LHCN-M2 (cell line): ENCODE measurements around the gene SKA3. TPM values are rescaled to one million over a fixed set of nuclear protein-coding genes. Genes with fewer than 3 reads are reported as not detected.
"Not testable (repeated sequence)": the region's sequence is repeated elsewhere in the genome, so short reads cannot be mapped to it uniquely, and the experiment has no call there.

Experiments used
- DNase-seq: peaks from one replicate; pipeline ENCODE4 v3.0.0-alpha.2; 2012; ENCODE audit warnings: low read depth
- total RNA-seq: library from RNA; depleted of rRNA; stranded (reverse); fragments of >200 nt; gene quantifications from 2 replicates; pipeline ENCODE4 v1.2.3, GENCODE V29; 2014

The SKA3 gene
- total RNA-seq, 1 experiment from 2014 or later = 40.0 TPM

DNA sequence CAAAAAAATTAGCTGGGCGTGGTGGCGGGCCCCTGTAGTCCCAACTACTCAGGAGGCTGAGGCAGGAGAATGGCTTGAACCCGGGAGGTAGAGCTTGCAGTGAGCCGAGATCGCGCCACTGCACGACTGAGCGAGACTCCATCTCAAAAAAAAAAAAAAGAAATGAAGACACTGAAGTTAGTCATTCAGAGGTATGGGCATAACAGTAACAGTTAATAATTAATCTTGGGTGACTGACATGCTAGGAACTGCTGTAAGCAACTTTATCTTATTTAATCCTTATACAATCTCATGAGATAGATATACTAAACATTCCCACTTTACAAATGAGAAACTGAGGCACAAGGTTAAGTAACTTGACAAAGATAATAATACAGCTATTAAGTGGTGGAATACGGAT lies 4.9 kb downstream of the SKA3 start:
- DNase-seq = no peak

DNA sequence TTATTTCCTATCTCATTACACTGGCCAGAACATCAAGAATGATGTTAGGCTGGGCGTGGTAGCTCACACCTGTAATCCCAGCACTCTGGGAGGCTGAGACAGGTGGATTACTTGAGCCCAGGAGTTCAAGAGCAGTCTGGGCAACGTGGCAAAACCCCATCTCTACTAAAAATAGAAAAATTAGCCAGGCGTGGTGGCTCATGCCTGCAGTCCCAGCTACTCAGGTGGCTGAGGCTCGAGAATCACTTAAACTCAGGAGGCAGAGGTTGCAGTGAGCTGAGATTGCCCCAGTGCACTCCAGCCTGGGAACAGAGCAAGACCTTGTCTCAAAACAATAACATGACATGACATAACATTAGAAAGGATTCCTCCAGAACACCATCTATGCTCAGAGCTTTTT lies 10.7 kb downstream of the SKA3 start:
- DNase-seq = not testable (repeated sequence)

DNA sequence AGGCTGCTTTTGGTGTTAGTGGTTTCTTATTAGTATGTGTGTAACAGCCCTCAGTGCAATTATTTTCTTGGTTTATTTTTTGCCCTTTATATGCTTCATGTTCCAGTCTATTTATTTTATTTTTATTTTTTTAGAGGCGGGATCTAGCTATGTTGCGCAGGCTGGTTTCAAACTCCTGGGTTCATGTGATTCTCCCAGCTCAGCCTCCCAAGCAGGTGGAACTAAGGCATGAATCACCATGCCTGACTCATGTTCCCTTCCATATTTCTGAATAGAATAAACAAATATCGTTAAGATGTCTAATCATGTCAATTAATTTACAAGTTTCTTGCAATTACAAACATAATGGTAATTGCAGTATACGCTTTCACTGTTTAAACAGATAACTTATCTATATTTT lies 11.7 kb downstream of the SKA3 start:
- DNase-seq = peak; percentile 51

DNA sequence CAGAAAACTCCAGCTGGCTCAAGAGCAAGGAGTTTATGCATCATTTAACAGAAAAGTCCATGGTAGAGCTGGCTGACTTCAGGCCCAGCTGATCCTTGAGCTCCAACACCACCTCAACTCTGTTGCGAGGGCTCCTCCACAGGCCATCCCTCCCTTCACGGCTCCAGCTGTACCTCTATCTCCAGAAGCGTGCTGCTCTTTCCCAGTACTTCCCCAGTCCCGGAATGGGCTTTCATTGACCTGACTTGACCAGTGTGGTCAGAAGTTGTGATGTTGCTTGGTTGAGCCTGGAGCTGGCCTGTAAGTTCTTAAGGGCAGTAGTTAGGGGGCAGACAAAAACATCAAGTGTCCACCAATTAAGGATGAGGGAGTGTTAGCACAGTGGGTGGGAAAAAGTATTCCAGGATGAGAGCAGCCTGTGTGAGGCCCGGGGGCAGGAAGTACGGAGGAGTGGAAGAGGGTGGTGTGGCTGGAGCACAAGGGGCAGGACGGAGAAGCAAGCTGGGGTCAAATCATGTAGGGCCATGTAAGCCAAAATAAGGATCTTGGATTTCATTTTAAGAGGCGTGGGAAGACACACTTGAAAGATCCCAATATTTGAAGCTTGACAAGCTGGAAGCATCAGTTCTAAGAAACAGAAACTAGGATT lies 24.0 kb downstream of the SKA3 start:
- no peak for DNase-seq

DNA sequence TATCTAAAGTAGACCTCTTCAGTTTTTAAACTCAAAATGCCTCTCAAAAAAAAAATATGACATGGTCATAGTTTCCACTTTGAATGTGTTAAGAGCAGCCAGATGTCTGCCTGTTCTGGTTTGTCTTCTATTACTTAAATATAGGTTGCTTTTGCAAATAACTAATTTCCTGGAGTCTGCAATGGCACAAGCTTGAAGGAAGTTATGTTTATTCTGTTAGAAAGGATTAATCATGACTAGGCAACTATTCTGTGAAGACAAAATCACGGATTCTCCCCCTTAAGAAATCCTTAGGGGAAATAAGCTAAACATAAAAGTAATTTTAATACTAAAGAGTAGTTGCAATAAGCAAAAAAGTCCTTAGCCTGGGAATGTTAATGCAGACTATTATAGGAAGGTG lies 26.3 kb downstream of the SKA3 start:
- DNase-seq = no peak

DNA sequence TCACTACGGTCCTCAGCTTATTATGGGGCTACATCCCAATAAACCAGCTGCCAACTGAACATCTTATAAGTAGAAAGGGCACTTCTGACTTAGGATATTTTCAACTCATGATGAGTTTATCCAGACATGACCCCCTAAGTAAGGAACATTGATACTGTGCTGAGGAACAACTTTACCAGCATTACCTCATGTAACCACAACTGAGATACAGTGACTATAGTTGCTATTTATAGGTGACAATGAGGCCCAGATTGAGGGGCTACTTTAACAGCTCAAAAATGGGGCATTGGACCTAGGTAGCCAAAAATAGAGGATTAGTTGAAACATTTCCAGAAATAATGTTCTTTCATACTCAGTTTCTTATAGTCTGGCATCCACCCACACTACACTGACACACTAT lies 26.8 kb downstream of the SKA3 start:
- peak; percentile 23 for DNase-seq

DNA sequence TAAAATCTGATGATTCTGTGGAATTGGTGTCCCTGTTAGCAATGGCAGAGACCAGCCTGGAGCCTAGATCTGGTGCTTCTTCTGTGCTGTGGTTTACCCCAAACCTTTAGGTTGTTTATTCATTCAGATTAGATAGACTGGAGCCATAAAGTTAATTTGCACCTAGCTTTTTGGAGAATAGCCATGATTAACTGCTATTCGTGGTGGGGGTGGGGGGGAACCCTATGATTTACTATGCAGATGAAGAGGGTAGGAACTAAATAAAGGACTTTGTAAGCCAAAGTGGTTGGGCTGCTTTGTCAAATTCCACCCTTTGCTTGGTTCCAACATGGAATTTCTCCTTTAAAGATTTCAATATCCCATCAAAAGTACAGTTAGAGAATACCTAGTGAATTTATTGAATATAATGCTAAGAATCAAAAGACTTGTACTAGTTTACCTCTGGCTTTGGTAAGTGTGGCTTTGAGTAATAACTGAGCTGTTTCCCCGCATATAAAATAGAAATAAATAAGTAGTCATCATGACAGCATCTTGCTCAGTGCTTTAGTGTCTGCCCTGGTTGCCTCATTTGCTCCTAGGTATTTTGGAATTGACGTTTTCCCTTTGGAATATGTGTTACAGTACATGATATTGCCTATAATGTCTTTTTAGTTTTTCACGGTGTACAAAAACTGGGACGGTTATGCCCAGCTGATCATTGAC lies 27.6 kb downstream of the SKA3 start:
- DNase-seq = no peak

DNA sequence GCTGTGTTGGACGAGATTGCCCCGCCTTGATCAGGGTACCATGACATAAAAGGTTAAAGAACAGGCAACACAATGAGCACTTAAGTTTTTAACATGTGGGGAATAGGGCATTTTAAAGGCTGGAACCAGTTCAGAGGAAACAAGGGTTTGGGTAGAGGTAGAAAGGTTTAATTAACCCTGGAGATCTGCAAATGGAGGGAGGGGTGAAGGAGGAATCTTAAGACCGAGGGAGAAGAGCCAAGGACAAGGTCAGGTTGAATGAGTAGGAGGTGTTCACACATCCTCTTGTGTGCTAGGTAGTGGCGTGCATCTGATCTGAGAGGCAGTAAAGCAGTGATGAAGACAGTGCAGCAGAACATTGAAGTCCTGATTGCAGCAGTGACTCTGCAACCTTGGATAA lies 28.5 kb downstream of the SKA3 start:
- no peak for DNase-seq

DNA sequence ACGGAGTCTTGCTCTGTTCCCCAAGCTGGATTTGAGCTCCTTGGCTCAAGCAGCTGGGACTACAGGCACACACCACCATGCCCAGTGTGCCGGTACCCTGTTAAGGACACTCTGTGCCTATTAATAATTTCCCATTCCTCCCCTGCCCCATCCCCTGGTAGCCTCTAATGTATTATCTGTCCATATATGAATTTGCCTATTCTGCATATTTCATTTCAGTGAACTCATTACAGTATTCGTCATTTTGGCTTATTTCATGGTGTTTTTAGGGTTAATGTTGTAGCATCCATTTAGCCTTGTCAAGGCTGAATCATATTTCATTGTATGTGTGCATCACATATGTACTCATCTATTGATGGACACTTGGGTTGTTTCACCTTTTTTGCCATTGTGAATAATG lies 33.6 kb downstream of the SKA3 start:
- DNase-seq = no peak

DNA sequence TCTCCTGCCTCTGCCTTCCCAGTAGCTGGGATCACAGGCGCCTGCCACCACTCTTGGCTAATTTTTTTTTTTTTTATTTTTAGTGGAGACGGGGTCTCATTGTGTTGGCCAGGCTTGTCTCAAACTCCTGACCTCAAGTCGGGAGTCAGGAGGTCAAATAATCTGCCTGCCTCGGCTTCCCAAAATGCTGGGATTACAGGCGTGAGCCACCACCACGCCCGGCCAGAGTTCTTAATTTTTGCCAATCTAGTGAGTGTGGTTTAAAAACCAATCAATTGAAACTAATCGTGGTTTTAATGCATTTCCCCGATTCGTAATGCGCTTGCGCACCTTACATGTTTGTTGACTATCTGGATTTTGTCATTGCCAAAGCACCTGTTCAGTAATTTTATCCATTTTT lies 37.0 kb downstream of the SKA3 start:
- DNase-seq = no peak

DNA sequence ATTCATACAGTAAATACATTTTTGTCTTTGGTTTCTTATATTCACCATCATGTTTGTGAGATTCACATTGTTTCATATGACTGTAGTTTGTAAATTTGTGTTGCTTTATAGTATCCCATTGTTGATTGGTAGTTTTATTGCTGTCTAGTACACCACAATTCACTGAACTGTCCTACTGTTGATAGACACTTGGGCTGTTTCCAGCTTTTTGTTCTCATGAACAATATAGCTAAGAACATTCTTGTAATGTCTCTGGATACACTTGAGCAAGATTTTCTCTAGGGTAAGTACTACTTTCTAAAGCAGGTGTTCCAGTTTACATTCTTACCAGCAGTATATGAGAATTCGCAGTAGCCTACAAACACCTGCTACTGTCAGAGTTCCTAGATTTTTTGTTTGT lies 37.8 kb downstream of the SKA3 start:
- DNase-seq = peak; percentile 21

DNA sequence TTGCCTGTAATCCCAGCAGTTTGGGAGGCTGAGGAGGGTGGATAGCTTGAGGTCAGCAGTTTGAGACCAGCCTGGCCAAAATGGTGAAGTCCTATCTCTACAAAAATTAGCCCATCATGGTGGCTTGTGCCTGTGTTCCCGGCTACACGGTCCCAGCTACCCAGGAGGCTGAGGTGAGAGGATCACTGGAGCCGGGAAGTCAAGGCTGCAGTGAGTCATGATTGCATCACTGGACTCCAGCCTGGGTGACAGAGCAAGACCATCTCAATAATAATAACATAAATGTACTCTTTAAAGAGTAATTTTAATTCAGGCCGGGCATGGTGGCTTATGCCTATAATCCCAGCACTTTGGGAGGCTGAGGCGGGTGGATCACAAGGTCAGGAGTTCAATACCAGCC lies 38.7 kb downstream of the SKA3 start:
- DNase-seq = peak; percentile 38

DNA sequence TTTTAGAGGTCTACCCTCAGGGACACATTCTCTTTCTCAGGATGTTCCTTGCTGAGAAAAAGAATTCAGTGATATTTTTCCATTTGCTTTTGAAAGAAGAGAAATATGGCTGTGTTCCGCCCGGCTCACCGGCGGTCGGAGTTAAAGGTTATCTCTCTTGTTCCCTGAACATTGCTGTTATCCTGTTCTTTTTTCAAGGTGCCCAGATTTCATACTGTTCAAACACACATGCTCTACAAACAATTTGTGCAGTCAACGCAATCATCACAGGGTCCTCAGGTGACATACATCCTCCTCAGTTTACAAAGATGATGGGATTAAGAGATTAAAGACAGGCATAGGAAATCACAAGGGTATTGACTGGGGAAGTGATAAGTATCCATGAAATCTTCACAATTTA lies 40.5 kb downstream of the SKA3 start:
- DNase-seq = not testable (repeated sequence)

DNA sequence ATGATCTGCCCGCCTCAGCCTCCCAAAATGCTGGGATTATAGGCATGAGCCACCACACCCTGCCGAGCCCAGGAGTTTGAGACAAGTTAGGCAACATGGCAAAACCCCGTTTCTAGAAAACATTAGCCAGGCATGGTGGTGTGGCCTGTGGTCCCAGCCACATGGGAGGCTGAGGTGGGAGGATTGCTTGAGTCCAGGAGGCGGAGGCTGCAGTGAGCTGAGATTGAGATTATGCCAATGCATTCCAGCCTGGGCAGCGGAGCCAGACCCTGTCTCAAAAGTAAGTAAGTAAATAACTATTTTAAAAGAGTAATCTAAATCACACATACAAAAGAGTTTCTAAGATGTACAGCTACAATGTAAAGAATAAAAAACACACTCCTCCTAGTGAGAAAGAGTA lies 41.9 kb downstream of the SKA3 start:
- DNase-seq = no peak

DNA sequence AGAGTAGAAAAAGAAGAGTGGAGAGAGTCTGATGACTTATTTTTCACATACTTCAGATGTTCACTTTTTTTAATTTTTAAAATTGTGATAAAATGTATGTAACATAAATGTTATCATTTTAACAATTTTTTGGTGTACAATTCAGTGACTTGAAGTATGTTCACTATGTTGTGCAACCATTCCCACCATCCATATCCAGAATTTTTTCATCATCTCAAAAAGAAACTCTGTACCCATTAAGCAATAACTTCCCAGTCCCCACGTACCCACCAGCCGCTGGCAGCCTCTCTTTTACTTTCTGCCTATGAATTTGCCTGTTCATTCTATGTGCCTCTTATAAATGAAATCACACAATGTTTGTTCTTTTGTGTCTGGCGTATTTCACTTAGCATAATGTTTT lies 43.3 kb downstream of the SKA3 start:
- DNase-seq = no peak

DNA sequence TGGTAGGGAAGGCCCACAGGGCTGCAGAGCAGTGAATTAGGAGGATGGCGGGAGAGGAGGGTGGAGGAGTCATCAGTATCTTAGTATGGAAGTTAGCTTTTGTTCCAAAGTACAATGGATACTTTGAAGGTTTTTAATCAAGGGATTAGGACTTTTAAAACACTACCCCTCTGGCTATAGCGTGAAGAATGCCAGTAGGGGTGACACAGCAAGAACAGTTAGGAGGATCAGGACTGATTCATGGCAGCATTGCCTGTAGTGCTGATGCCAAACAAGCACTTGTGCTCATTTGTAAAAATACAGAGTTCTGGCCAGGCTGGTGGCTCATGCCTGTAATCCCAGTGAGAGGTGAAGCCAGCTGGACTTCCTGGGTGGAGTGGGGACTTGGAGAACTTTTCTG lies 46.2 kb downstream of the SKA3 start:
- no peak for DNase-seq

DNA sequence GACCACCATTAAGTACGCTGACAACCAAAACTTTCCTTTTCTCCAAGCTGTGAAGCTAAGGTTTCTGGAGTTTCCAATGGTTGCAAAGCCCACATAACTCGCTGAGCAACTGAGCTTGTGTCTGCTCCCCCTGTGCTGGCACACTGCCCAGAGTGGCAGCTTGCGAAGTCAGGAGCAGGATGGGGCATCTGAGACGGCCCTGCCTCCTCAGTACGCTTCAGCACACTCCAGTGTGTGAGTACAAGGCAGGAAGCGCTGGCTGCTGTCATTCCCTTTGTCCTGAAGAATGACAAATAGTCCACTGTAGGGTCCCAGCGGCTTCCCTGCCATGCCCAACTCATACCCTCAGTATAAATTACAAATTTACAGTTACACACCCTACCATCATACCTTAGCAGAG lies 51.5 kb downstream of the SKA3 start:
- peak; percentile 34 for DNase-seq

DNA sequence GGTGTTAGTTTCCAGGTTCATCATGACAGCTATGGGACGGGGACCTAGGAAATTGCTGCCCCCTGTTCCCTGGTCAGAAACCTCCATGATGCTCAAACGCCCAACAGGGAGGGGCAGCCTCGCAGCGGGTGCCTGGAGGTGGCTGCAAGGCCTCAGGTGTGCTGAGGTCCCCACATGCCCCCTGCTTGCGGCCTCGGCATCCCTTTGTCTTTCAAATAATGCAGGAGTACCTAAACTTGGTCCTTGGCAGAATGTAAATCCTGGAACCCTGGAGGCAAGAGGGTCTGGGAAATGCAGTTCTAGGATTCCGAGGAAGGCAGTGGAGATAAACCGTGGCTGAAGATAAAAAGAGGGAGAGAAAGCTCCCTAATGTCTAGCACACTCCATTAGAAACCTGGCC lies 52.4 kb downstream of the SKA3 start:
- no peak for DNase-seq

DNA sequence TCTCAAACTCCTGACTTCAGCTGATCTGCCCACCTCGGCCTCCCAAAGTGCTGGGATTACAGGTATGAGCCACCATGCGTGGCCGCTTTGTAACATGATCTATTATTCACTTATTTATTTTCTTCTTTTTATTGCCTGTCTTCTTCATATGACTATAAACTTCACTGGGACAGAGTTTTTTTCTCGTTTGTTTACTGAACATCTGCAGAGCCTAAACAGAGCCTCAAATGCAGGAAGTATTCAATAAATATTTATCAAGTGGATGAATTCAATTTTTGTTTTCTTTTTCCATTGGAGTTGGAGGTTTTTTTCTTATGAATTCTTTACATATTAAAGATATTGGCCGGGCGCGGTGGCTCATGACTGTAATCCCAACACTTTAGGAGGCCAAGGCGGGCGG lies 54.7 kb downstream of the SKA3 start:
- DNase-seq = no peak

DNA sequence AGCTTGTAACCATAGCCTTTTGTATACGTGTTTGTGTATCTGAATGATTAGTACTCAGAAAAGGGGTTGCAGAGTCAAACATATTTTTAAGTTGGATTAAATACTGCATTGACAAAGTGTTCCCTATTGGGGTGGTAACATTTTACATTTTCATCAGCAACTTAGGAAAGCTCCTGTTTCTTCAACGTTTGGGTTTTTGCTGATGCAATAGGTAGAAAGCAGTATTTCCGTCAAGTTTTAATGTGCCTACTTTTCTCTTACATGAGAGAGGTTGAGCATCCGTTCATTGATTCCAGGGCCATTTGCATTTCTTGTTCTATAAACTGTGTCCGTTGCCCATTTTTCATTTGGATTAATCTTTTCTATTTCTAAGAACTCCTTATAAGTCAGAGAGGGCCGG lies 56.2 kb downstream of the SKA3 start:
- DNase-seq = no peak

DNA sequence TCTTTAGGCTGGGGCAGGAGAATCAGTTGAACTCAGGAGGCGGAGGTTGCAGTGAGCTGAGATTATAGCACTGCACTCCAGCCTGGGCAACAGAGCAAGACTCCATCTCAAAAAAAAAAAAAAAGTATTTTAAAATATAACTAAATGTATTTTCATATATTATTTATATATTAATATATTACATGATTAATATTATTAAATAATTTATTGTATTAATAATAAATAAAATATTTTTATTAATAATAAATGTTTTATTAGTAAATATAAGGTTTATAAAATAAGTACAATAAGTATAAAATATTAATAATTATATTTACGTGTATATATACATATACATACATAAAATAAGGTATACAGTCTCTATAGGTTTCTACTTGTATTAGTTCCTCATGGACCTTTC lies 56.8 kb downstream of the SKA3 start:
- no peak for DNase-seq

DNA sequence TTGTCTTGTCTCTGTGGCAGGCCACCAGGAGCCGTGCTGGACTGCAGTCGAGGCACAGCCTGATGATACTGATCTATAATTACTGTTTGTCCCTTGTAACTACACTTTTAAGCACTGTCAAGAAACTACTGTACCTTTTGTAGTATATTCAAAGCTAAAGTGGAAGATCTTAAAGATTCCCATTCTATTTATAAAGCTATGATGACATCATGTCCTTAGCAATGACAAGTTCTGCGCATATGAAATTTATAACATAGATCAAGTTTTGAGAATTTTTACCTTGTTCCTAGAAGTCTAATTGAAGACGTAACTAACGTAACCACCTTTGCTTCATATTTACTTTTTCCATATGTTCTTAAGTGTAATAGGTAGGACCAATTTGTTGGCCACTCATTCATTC lies 58.2 kb downstream of the SKA3 start:
- no peak for DNase-seq

DNA sequence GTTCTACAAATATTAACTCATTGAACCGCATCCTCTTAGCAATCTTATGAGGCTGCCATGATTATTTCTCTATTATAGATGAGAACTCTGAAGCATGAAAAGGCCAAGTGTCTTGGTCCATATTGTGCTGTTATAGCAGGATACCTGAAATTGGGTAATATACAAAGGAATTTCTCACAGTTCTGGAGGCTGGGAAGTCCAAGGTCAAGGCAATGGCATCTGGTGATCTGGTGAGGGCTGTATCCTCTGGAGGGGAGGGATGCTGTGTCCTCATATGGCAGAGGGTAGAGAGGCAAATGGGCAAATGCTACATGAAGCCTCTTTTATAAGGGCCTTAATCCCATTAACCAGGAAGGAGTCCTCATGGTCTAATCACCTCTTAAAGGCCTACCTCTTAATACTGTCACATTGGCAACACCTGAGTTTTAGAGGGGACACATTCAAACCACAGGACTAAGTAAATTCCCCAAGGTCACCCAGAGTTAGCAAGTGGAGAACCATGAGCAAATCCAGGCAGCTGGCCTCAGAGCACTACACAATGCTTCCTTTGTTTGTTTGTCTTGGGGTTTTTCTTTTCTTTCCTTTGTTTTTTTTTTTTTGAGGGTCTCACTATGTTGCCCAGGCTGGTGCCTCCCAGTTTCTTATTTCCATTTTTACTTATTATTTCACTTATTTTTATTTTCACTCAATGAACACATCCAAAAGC lies 59.1 kb downstream of the SKA3 start:
- DNase-seq = no peak
